ENCODE data around the gene MEGF11. TPM values are rescaled to one million over a fixed set of nuclear protein-coding genes. Genes with fewer than 3 reads are reported as not detected.
A peak's percentile ranks its signal among the peaks of the same experiment; 100 is the strongest.

MEGF11 gene
- total and polyA plus RNA-seq, 4 donors = 6.2 to 20.3 (median 14.0) TPM

GRCh38 chr15:66169023-66169422 lies 84.5 kb downstream of the MEGF11 start:
- no peaks in the 10 kb centered on the region for H3K9me3 ChIP-seq (ENCODE audit: control insufficient read depth, insufficient read depth, low read length)
- H3K27ac ChIP-seq (ENCODE audit: low read depth, low read length) = no peak overlapping the region
- H3K27me3 ChIP-seq (ENCODE audit: control insufficient read depth, insufficient read depth, low read length) = no peaks in the 10 kb centered on the region
- H3K36me3 ChIP-seq (ENCODE audit: control insufficient read depth, insufficient read depth, low read length) = no peaks in the 10 kb centered on the region
- 62% methylated on average over 12 of the region's 12 CpGs for WGBS (ENCODE audit: insufficient coverage)
- H3K4me3 ChIP-seq (ENCODE audit: low read depth, low read length) = no peak overlapping the region
- peaks cover 8% of the 10 kb centered on the region for H3K4me1 ChIP-seq (ENCODE audit: control insufficient read depth, insufficient read depth, low read length)
- no peak for DNase-seq (ENCODE audit: low read depth in 4 of 6, low spot score in 6 of 6)

GRCh38 chr15:66167854-66168253 lies 85.7 kb downstream of the MEGF11 start:
- Histone ChIP-seq H3K4me1 (ENCODE audit: control insufficient read depth, insufficient read depth, low read length) (peaks cover 8% of the 10 kb centered on the region), H3K27me3 (ENCODE audit: control insufficient read depth, insufficient read depth, low read length) (no peaks in the 10 kb centered on the region), H3K27ac (ENCODE audit: low read depth, low read length) (no peak overlapping the region), H3K9me3 (ENCODE audit: control insufficient read depth, insufficient read depth, low read length) (no peaks in the 10 kb centered on the region), H3K36me3 (ENCODE audit: control insufficient read depth, insufficient read depth, low read length) (no peaks in the 10 kb centered on the region), H3K4me3 (ENCODE audit: low read depth, low read length) (no peak overlapping the region)
- DNase-seq (ENCODE audit: low read depth in 4 of 6, low spot score in 6 of 6) = no peak
- 88% methylated on average over 7 of the region's 7 CpGs for WGBS (ENCODE audit: insufficient coverage)

DNA sequence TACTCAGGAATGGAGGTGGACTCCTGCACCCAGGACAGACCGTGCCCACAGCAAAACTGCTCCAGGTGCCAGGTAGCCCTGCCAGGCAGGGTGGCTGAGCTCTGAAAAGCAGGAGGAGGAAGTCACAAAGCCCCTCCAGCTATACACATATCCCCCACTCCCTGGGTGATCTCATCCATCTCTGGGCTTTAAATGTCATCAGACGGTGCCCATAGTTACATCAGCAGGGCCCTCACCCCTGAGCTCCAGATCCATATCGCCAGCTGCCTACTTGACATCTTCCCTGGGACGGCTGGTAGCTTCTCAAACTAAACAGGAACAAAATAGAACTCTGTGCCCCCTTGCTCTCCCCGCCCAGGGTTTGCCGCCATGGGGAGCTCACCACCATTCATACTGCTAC lies 87.7 kb downstream of the MEGF11 start:
- DNase-seq (ENCODE audit: low read depth in 4 of 6, low spot score in 6 of 6) = no peak
- 76% methylated on average over 6 of the region's 6 CpGs for WGBS (ENCODE audit: insufficient coverage)
- no peaks in the 10 kb centered on the region for H3K9me3 ChIP-seq (ENCODE audit: control insufficient read depth, insufficient read depth, low read length)
- H3K36me3 ChIP-seq (ENCODE audit: control insufficient read depth, insufficient read depth, low read length) = no peaks in the 10 kb centered on the region
- H3K27me3 ChIP-seq (ENCODE audit: control insufficient read depth, insufficient read depth, low read length) = no peaks in the 10 kb centered on the region
- H3K4me1 ChIP-seq (ENCODE audit: control insufficient read depth, insufficient read depth, low read length) = no peaks in the 10 kb centered on the region
- no peak overlapping the region for H3K27ac ChIP-seq (ENCODE audit: low read depth, low read length)
- H3K4me3 ChIP-seq (ENCODE audit: low read depth, low read length) = no peak overlapping the region

GRCh38 chr15:66164788-66165187 lies 88.8 kb downstream of the MEGF11 start:
- 50% methylated on average over 2 of the region's 4 CpGs for WGBS (ENCODE audit: insufficient coverage)

DNA sequence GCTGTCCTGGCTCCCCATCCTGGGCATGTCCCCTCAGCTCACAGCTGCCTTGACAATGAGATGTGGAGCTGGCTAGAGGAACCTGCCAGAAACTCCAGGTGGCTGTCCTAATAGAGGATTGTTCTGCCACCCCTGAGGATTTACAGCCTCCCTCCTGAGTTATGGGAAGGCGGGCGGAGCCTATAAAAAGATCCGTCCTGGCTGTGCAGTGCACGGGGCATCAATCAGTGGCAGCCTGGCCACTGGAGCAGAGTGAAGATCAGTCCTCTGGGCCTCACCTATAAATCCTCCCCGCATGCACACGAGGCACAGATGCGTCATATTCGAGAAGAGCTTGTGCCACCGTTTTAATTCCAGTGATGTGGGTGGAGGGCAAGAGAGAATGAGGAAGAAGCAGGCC lies 90.0 kb downstream of the MEGF11 start:
- DNase-seq (ENCODE audit: low read depth in 4 of 6, low spot score in 6 of 6) = peak in 1 of 6 donors; percentile 62
- H3K4me3 ChIP-seq (ENCODE audit: low read depth, low read length) = no peak overlapping the region
- H3K36me3 ChIP-seq (ENCODE audit: control insufficient read depth, insufficient read depth, low read length) = no peaks in the 10 kb centered on the region
- no peaks in the 10 kb centered on the region for H3K27me3 ChIP-seq (ENCODE audit: control insufficient read depth, insufficient read depth, low read length)
- no peaks in the 10 kb centered on the region for H3K9me3 ChIP-seq (ENCODE audit: control insufficient read depth, insufficient read depth, low read length)
- 62% methylated on average over 4 of the region's 9 CpGs for WGBS (ENCODE audit: insufficient coverage)
- H3K27ac ChIP-seq (ENCODE audit: low read depth, low read length) = no peak overlapping the region
- no peaks in the 10 kb centered on the region for H3K4me1 ChIP-seq (ENCODE audit: control insufficient read depth, insufficient read depth, low read length)

More at GRCh38 chr15:66164788-66165187, 88.8 kb downstream of the MEGF11 start:
- Histone ChIP-seq H3K4me1 (ENCODE audit: control insufficient read depth, insufficient read depth, low read length) (no peaks in the 10 kb centered on the region), H3K27me3 (ENCODE audit: control insufficient read depth, insufficient read depth, low read length) (no peaks in the 10 kb centered on the region), H3K4me3 (ENCODE audit: low read depth, low read length) (no peak overlapping the region), H3K9me3 (ENCODE audit: control insufficient read depth, insufficient read depth, low read length) (no peaks in the 10 kb centered on the region), H3K36me3 (ENCODE audit: control insufficient read depth, insufficient read depth, low read length) (no peaks in the 10 kb centered on the region), H3K27ac (ENCODE audit: low read depth, low read length) (no peak overlapping the region)
- no peak for DNase-seq (ENCODE audit: low read depth in 4 of 6, low spot score in 6 of 6)

GRCh38 chr15:66162286-66162685 lies 91.3 kb downstream of the MEGF11 start:
- H3K4me1 ChIP-seq (ENCODE audit: control insufficient read depth, insufficient read depth, low read length) = peaks cover 4% of the 10 kb centered on the region
- no CpG with 5 or more reads among the region's 2 CpGs for WGBS (ENCODE audit: insufficient coverage)

DNA sequence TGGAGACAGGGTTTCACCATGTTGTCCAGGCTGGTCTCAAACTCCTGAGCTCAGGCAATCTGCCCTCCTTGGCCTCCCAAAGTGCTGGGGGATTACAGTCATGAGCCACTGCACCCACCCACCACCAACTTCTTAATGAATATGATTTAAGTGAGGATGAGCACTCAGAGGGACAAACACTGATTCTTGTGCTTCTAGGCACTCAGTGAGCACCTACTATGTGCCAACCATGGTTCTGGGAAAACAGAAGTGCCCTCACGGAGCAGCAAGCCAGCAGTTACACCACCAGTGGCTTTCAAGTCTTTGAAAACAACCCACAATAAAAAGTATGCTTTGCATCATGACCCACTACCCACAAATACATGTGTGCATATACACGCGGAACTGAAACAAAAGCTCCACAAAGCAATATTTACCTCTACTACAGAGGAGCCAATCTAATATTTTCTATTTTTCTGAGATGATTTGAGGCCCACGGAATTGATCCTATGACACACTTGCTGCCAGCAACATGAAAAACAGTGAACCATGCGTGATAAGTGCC lies 91.9 kb downstream of the MEGF11 start:
- Histone ChIP-seq H3K27ac (ENCODE audit: low read depth, low read length) (no peak overlapping the region), H3K4me3 (ENCODE audit: low read depth, low read length) (no peak overlapping the region), H3K9me3 (ENCODE audit: control insufficient read depth, insufficient read depth, low read length) (no peaks in the 10 kb centered on the region), H3K36me3 (ENCODE audit: control insufficient read depth, insufficient read depth, low read length) (no peaks in the 10 kb centered on the region), H3K4me1 (ENCODE audit: control insufficient read depth, insufficient read depth, low read length) (peaks cover 4% of the 10 kb centered on the region), H3K27me3 (ENCODE audit: control insufficient read depth, insufficient read depth, low read length) (no peaks in the 10 kb centered on the region)
- no peak for DNase-seq (ENCODE audit: low read depth in 4 of 6, low spot score in 6 of 6)
- 86% methylated on average over 5 of the region's 5 CpGs for WGBS (ENCODE audit: insufficient coverage)

More at GRCh38 chr15:66162286-66162685, 91.3 kb downstream of the MEGF11 start:
- DNase-seq (ENCODE audit: low read depth in 4 of 6, low spot score in 6 of 6) = no peak
- Histone ChIP-seq H3K36me3 (ENCODE audit: control insufficient read depth, insufficient read depth, low read length) (no peaks in the 10 kb centered on the region), H3K9me3 (ENCODE audit: control insufficient read depth, insufficient read depth, low read length) (no peaks in the 10 kb centered on the region), H3K27ac (ENCODE audit: low read depth, low read length) (no peak overlapping the region), H3K4me3 (ENCODE audit: low read depth, low read length) (no peak overlapping the region), H3K27me3 (ENCODE audit: control insufficient read depth, insufficient read depth, low read length) (no peaks in the 10 kb centered on the region)

GRCh38 chr15:66161108-66161507 lies 92.4 kb downstream of the MEGF11 start:
- no peaks in the 10 kb centered on the region for H3K27me3 ChIP-seq (ENCODE audit: control insufficient read depth, insufficient read depth, low read length)
- DNase-seq (ENCODE audit: low read depth in 4 of 6, low spot score in 6 of 6) = no peak
- WGBS (ENCODE audit: insufficient coverage) = 95% methylated on average over 4 of the region's 4 CpGs
- no peak overlapping the region for H3K27ac ChIP-seq (ENCODE audit: low read depth, low read length)
- no peak overlapping the region for H3K4me3 ChIP-seq (ENCODE audit: low read depth, low read length)
- H3K36me3 ChIP-seq (ENCODE audit: control insufficient read depth, insufficient read depth, low read length) = no peaks in the 10 kb centered on the region
- no peaks in the 10 kb centered on the region for H3K9me3 ChIP-seq (ENCODE audit: control insufficient read depth, insufficient read depth, low read length)
- peaks cover 4% of the 10 kb centered on the region for H3K4me1 ChIP-seq (ENCODE audit: control insufficient read depth, insufficient read depth, low read length)

- Histone ChIP-seq H3K27ac (ENCODE audit: low read depth, low read length) (no peak overlapping the region), H3K4me3 (ENCODE audit: low read depth, low read length) (no peak overlapping the region), H3K9me3 (ENCODE audit: control insufficient read depth, insufficient read depth, low read length) (no peaks in the 10 kb centered on the region), H3K27me3 (ENCODE audit: control insufficient read depth, insufficient read depth, low read length) (no peaks in the 10 kb centered on the region), H3K4me1 (ENCODE audit: control insufficient read depth, insufficient read depth, low read length) (peaks cover 7% of the 10 kb centered on the region), H3K36me3 (ENCODE audit: control insufficient read depth, insufficient read depth, low read length) (no peaks in the 10 kb centered on the region)
- no CpG with 5 or more reads among the region's 2 CpGs for WGBS (ENCODE audit: insufficient coverage)
- DNase-seq (ENCODE audit: low read depth in 4 of 6, low spot score in 6 of 6) = no peak
These were observed 96.0 kb downstream of the MEGF11 start for GRCh38 chr15:66157507-66157906.

DNA sequence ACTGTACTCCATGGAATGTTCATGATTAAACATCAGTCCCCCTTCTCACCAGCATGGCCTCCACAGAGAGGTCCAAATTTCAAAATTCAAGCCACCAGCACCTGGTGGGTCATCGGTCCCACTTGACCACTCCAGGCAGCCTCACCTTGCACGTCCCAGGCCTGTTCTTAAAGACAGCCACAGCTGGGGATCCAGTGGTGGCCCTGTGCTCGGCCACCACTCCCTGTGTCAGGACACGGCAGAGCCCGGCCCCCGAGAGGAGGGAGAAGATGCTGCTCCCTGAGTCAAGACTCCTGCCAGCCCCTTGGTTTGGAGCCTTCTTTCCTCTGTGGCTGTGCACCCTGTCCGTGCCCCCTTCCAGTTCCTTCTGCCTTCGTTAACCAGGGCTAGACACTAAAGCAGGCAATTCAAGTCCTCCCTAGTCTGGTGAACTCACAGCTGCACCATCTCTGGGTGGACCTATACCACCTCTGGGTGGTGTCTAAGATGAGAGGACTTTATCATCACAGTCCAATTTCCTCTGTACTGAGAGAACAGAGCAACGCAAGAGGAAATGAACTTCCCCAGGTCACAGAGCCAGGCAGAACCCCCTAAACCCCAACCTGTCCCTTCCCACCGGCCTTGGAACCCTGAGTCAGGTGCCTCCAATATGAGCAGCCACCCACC lies 97.1 kb downstream of the MEGF11 start:
- no peak overlapping the region for H3K4me3 ChIP-seq (ENCODE audit: low read depth, low read length)
- DNase-seq (ENCODE audit: low read depth in 4 of 6, low spot score in 6 of 6) = no peak
- WGBS (ENCODE audit: insufficient coverage) = 96% methylated on average over 10 of the region's 10 CpGs
- no peak overlapping the region for H3K27ac ChIP-seq (ENCODE audit: low read depth, low read length)
- H3K36me3 ChIP-seq (ENCODE audit: control insufficient read depth, insufficient read depth, low read length) = no peaks in the 10 kb centered on the region
- H3K27me3 ChIP-seq (ENCODE audit: control insufficient read depth, insufficient read depth, low read length) = peaks cover 2% of the 10 kb centered on the region
- H3K9me3 ChIP-seq (ENCODE audit: control insufficient read depth, insufficient read depth, low read length) = no peaks in the 10 kb centered on the region
- H3K4me1 ChIP-seq (ENCODE audit: control insufficient read depth, insufficient read depth, low read length) = peaks cover 14% of the 10 kb centered on the region
